Activated CD8-positive, alpha-beta memory T cell treated with anti-CD3 and anti-CD28 coated beads, Interleukin-2, amount 10 ng/mL, durations not matched to agents 7 days and 5 days (primary cell): ENCODE measurements around the gene NUP50. TPM values are rescaled to one million over a fixed set of nuclear protein-coding genes. Genes with fewer than 3 reads are reported as not detected.

Experiments used
- ATAC-seq: fragments of 150-1000 bp; cut with Tn5 transposase; one replicate; pipeline ENCODE4 v1.10.0; 2021; ENCODE audit warnings: moderate library complexity
- CTCF ChIA-PET: fragments of 350-600 bp; sonication (Branson Sonifier 250); formaldehyde crosslinking; loops from one replicate; lab custom pipeline; 2021; ENCODE audit warnings: antibody characterized with exemption; lab: Charles Lee
- DNase-seq: peaks from one replicate; pipeline ENCODE4 v3.0.0-alpha.2; 2020
- H3K27ac Mint-ChIP-seq: one replicate; pipeline ENCODE4 v1.8.0; 2021; ENCODE audit warnings: mild to moderate bottlenecking, mixed read lengths
- H3K27me3 Mint-ChIP-seq: one replicate; pipeline ENCODE4 v1.8.0; 2021; ENCODE audit warnings: mixed read lengths
- H3K36me3 Mint-ChIP-seq: one replicate; pipeline ENCODE4 v1.8.0; 2021; ENCODE audit warnings: mild to moderate bottlenecking, mixed read lengths
- H3K4me1 Mint-ChIP-seq: one replicate; pipeline ENCODE4 v1.8.0; 2021; ENCODE audit warnings: mixed read lengths
- H3K4me3 Mint-ChIP-seq: one replicate; pipeline ENCODE4 v1.8.0; 2021; ENCODE audit warnings: mild to moderate bottlenecking, moderate library complexity, mixed read lengths
- H3K9me3 Mint-ChIP-seq: one replicate; pipeline ENCODE4 v1.8.0; 2022; ENCODE audit warnings: low read depth, mixed read lengths
- total RNA-seq, 2 experiments: library from RNA; stranded (reverse); gene quantifications; one replicate each; pipeline ENCODE4 v1.2.3, GENCODE V29; 2021

The NUP50 gene
- total RNA-seq, 2 experiments from 2014 or later, result 150 to 155 TPM

DNA sequence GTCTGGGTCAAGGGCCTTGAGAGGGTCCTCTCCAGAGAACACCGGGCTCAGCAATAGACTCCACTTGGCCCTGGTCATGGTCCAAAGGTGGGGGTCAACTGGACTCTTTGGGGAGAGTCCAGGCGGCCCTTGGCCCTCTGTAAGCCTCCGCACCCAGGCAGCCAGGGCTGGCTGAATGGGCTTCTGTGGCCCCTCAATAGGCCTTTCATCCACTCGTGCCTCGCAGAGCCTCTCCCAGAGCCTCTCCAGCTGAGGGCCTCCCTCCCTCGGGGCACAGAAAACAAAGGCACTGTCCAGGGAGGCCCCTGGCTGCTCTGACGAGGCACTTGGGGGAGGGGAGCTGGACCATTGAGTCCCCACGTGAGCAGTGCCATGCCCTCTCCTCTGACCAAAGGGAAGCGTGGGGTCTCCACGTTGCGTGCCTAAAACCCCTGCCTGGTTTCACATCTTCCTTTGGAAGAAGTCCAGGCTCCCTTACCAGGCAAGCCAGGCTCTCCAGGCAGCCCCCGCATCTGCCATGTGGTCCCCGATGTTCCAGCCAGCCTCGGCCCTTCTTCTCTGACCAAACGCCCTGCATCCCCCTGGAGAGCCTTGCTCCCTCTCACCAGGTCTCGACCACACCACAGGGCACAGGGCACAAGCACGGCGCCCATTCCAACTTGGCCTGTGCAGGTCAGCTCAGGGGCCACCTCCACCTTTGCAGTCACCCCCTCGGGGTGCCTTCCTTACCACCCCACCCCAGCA lies 61.4 kb downstream of the NUP50 start:
- no peak overlapping the region for H3K4me3 Mint-ChIP-seq
- CTCF ChIA-PET, result no interaction called here
- H3K27me3 Mint-ChIP-seq, result no peaks in the 10 kb centered on the region
- H3K4me1 Mint-ChIP-seq, result peaks cover 13% of the 10 kb centered on the region
- ATAC-seq, result no peak
- no peak overlapping the region for H3K27ac Mint-ChIP-seq
- DNase-seq, result no peak
- no peaks in the 10 kb centered on the region for H3K9me3 Mint-ChIP-seq
- H3K36me3 Mint-ChIP-seq, result no peaks in the 10 kb centered on the region

DNA sequence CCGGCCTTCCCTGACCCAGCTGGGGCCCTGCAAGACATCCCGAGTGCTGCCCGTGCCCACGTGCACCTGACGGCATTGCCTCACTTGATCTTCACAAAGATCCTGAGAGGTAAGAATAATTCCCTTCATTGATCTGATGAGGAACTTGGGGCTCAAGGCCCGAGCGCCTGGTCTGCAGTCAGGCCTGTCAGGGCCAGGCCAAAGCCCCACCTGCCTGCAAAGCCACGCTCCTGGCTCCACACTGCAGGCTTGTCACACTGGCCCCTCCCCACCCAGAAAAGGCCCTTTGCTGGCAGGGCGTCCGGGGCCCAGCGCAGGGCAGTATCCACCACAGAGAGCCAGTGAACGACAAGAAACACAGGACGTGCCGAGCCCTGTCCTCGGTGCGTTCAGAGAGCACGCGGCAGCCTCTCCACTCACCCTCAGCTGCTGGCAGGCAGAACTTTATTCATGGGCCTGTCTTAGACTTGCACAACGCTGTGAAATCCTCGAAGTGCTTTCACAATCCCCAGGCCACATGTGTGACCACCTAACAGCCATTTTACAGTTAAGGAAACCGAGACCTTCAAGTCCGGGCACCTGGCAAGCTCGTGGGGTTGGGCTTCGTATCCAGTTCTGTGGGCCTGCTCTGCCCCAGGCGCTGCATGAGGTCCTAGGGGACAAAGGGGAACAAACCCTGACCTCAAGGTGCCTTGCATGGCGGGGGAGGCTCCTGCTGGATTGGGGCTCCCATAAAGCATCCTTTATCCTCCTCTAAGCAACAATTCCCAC lies 62.2 kb downstream of the NUP50 start:
- no peak overlapping the region for H3K4me3 Mint-ChIP-seq
- H3K27ac Mint-ChIP-seq, result no peak overlapping the region
- H3K27me3 Mint-ChIP-seq, result no peaks in the 10 kb centered on the region
- no peaks in the 10 kb centered on the region for H3K9me3 Mint-ChIP-seq
- H3K36me3 Mint-ChIP-seq, result no peaks in the 10 kb centered on the region
- ATAC-seq, result no peak
- no peak for DNase-seq
- CTCF ChIA-PET, result no interaction called here
- peaks cover 13% of the 10 kb centered on the region for H3K4me1 Mint-ChIP-seq

DNA sequence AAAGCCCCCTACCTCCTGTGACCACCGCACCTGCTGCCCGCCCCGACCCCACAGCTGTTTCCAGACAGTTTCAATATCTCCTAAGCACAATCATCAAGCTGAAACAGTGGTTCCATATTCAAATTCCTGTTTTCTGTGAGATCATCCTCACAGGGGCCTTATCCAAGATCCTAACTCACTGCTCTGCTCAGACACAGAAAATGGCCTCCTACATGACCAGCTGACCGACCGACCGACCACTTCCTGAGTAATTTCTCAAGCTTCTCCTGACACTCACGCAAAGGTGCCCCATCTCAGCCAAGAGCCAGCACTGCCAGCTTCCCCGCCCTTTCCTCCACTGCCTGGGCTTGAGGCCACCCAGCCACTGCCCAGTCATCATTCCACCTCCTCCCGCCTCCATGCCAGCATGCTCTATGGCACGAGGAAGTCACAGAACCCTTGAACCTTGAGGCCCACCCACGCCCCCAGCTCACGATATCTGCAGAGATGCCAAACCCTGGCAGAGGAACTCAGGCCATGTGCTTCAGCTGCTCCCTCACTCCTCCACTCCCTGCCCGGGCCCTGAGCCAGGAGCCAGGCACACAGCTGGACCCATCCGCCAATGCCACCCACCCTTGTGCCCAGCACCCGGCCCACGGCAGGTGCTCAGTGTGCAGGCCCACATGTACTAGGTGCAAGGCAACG lies 62.9 kb downstream of the NUP50 start:
- no peak overlapping the region for H3K27ac Mint-ChIP-seq
- CTCF ChIA-PET, result no interaction called here

DNA sequence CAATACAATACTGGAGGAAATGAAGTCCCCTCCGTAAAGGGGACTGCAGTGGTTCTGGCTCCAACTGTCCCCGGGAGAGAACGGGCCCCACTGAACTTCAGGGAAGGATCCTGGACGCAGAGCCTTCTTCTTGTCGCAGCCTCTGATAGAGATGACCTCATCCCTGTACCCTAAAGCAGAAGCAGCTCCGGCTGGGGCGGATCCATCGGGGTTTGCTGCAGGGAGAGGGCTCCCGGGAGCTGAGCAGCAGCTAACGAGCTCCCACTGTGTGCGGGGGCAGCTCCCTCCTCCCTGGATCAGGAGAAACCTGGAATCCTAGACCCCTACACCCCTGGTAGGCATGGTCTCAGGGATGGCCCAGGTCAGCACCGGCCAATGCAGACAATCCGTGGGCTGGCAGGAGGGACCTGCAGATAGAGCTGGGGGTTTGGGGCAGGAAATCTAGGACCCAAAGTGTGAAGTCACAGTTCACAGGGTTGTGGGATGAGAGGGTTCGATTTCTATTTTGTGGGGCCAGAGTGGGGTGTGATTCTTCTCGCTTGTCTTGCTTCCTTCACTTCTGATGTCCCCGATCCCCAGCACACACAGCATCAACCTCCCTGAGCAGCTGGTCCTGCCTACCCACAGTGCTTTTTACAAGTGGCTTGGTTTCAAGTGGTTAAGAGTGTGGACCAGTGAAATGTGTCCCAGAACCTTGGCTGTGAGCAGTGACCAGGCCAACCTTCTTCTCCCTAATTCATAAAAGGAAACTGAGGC lies 64.1 kb downstream of the NUP50 start:
- Mint-ChIP-seq H3K9me3 (no peaks in the 10 kb centered on the region), H3K36me3 (no peaks in the 10 kb centered on the region), H3K27ac (no peak overlapping the region), H3K4me3 (no peak overlapping the region), H3K27me3 (no peaks in the 10 kb centered on the region), H3K4me1 (peaks cover 9% of the 10 kb centered on the region)
- no peak for ATAC-seq
- no peak for DNase-seq
- CTCF ChIA-PET, result no interaction called here

More for the DNA sequence above, 62.9 kb downstream of the NUP50 start:
- Mint-ChIP-seq H3K36me3 (no peaks in the 10 kb centered on the region), H3K27me3 (no peaks in the 10 kb centered on the region), H3K4me3 (no peak overlapping the region), H3K9me3 (no peaks in the 10 kb centered on the region), H3K4me1 (peaks cover 13% of the 10 kb centered on the region)
- DNase-seq (no peak), ATAC-seq (no peak)

DNA sequence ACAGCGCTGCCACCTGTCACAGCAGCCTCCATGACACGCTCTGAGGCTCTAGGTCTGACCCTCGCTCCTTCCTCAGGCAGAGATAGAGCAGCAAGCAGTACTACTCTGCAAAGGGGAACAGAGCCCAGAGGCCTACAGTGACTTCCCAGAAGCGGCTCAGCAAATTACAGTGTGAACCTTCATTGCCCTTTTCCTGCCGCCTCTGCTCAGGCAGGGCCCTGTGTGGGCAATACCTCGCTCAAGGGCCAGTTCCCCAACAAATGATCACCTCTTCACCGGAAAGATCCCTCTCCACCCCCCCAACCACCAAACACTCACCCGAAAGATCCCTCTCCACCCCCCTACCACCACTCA lies 64.7 kb downstream of the NUP50 start:
- ATAC-seq (no peak), DNase-seq (no peak)
- CTCF ChIA-PET, result no interaction called here
- peaks cover 4% of the 10 kb centered on the region for H3K4me1 Mint-ChIP-seq
- H3K27me3 Mint-ChIP-seq, result no peaks in the 10 kb centered on the region
- H3K36me3 Mint-ChIP-seq, result no peaks in the 10 kb centered on the region
- H3K9me3 Mint-ChIP-seq, result no peaks in the 10 kb centered on the region
- H3K4me3 Mint-ChIP-seq, result no peak overlapping the region
- H3K27ac Mint-ChIP-seq, result no peak overlapping the region

DNA sequence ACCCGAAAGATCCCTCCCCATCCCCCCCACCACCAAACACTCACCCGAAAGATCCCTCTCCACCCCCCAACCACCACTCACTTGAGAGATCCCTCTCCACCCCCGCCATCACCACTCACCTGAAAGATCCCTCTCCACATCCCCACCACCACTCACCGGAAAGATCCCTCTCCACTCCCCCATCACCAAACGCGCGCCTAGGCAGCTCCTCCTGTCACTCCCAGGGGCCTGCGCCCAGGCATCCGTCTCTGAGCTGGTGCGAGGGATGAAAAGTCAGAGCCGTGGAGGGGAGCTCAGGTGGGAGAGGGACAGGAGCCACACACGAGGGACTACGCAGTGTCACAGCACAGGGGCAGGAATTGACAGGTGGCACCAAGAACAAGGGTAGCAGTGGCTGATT lies 65.5 kb downstream of the NUP50 start:
- Mint-ChIP-seq H3K4me1 (peaks cover 3% of the 10 kb centered on the region), H3K4me3 (no peak overlapping the region), H3K36me3 (no peaks in the 10 kb centered on the region), H3K27ac (no peak overlapping the region), H3K27me3 (no peaks in the 10 kb centered on the region), H3K9me3 (no peaks in the 10 kb centered on the region)
- CTCF ChIA-PET, result no interaction called here
- ATAC-seq, result no peak
- DNase-seq, result no peak

DNA sequence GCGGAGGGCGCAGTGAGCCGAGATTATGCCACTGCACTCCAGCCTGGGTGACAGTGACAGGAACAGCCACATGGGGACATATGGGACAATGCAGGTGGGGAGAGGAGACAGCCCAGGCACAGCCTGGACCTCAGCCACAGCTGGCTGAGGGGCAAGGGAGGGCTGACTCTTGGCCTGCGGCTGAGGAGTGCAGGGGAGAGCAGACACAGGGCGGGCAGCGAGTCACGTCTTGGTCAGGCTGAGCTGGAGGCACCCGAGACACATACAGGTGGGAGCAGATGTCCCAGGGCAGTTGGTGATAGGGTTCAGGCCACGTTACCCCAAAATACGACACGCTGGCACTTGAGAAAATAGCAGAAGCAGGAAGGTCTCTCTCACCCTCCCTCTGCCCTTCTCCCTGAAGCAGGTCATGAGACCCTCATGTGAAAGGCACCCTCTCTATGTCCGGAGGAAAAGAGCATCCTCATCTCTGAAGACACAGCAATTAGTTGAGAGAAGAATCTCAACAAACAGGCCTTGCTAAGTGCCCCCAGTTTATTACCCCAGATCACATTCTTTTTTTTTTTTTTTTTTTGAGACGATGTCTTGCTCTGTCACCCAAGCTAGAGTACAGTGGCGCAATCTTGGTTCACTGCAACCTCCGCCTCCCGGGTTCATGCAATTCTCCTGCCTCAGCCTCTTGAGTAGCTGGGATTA lies 66.4 kb downstream of the NUP50 start:
- Mint-ChIP-seq H3K27ac (no peak overlapping the region), H3K4me3 (no peak overlapping the region), H3K36me3 (no peaks in the 10 kb centered on the region), H3K9me3 (no peaks in the 10 kb centered on the region), H3K27me3 (no peaks in the 10 kb centered on the region), H3K4me1 (peaks cover 7% of the 10 kb centered on the region)
- CTCF ChIA-PET, result interaction anchor here (0.7 to 0.8 kb wide), 2 partner anchors 33 to 109 kb away, joined by 3 read pairs; no protein-coding TSS in a partner anchor
- DNase-seq (no peak), ATAC-seq (no peak)

DNA sequence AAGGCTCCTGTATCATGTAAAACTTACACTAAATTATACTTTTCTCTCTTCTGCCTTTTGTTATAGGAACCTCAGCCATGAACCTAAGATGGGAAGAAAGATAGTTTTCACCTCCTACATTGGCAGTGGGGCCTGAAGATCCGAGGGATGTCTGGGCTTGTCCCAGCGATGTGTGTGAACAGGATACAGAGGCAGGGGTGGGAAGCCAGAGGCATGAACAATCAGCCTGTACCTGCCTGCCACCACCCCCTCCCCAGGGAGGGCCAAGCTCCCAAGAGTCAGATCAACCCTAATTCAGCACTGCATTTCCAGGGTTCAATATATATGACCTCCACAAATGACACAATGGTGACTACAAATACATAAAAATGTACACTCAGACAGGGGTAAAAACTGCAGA lies 67.6 kb downstream of the NUP50 start:
- ATAC-seq (no peak), DNase-seq (no peak)
- Mint-ChIP-seq H3K9me3 (no peaks in the 10 kb centered on the region), H3K27ac (no peak overlapping the region), H3K27me3 (no peaks in the 10 kb centered on the region), H3K36me3 (no peaks in the 10 kb centered on the region), H3K4me1 (peaks cover 17% of the 10 kb centered on the region), H3K4me3 (no peak overlapping the region)
- CTCF ChIA-PET, result interaction anchor here (0.7 kb wide), 1 partner anchor 108 kb away, joined by 3 read pairs; no protein-coding TSS in a partner anchor

DNA sequence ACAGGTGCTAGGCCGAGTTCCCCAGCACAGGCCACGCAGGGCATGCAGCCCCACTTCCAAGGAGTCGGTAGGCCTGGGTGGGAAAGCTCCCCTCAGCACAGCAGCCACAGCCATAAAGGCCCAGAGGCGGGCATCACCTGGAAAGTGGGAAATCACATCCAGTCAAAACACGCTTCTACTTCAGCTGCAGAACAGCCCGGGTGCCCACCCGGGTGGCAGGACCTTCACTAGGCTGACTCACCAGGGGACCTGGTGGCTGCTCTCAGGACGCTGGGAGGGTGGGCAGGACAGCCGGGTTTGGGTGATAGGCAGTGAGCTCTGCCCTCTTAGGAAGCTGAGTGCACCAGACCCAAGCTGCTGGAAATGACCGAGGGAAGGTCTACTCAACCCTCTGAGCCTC lies 69.7 kb downstream of the NUP50 start:
- ATAC-seq (no peak), DNase-seq (no peak)
- Mint-ChIP-seq H3K4me3 (no peak overlapping the region), H3K27me3 (no peaks in the 10 kb centered on the region), H3K4me1 (peaks cover 26% of the 10 kb centered on the region), H3K9me3 (no peaks in the 10 kb centered on the region), H3K36me3 (peaks cover 2% of the 10 kb centered on the region), H3K27ac (no peak overlapping the region)
- CTCF ChIA-PET, result interaction anchor here (1.8 to 2.5 kb wide), 2 partner anchors 13 to 24 kb away, joined by 5 to 15 read pairs; no protein-coding TSS in a partner anchor

DNA sequence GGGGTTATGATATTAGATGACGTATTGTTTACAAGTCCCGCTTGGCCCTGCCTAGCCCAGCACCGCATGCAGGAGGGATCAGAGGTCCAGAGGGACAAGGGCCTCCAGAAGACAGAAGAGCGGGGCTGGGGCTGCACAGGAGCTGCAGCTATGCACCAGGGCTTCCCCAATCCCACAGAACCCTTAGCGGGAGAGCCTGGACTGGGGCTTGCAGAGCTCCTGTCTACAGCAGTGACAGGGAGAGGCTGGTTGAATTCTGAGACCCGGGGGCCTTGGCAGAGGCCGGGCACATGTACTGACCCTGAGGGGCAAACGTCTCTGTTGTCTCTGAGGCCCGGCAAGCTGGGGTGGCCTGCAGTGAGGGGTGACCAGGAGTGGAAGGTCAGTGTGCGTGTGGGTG lies 70.1 kb downstream of the NUP50 start:
- no peak for ATAC-seq
- peaks cover 2% of the 10 kb centered on the region for H3K36me3 Mint-ChIP-seq
- DNase-seq, result no peak
- no peak overlapping the region for H3K4me3 Mint-ChIP-seq
- peaks cover 25% of the 10 kb centered on the region for H3K4me1 Mint-ChIP-seq
- no peak overlapping the region for H3K27ac Mint-ChIP-seq
- H3K9me3 Mint-ChIP-seq, result no peaks in the 10 kb centered on the region
- H3K27me3 Mint-ChIP-seq, result no peaks in the 10 kb centered on the region
- CTCF ChIA-PET, result interaction anchor here (1.8 to 2.5 kb wide), 2 partner anchors 13 to 24 kb away, joined by 5 to 15 read pairs; no protein-coding TSS in a partner anchor

DNA sequence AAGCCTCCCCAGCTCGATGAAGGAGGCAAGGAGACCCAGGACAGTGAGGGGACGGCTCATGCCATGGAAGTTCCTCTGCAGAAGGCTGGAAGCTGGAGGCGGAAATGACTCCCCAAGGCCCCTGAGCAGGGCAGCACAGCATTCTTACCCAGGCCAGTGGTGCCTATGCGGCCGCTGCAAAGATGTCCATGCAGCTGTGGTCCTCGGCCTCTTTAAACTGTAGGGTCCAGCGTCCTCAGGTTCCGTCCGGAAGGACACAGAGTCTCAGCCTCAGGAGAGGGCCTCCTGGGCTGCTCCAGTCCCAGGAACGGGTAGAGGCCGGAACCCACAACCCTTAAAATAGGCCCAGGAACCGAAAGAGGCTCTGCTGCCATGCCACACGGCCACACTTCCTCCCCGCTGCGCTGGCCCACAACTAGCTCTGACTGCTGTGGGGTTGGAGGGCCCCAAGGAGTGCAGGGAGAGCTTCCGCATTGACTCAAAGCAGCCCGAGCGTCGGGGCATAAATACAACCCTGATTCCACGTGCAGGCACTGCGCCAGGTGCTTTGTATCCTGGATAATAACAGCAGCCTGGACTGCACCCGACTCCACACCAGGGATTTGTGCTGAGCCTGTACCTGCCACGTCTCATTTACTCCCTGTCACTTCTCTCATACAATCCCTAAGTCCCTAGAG lies 71.5 kb downstream of the NUP50 start:
- no peak overlapping the region for H3K4me3 Mint-ChIP-seq
- peak; percentile 81 for DNase-seq
- H3K27me3 Mint-ChIP-seq, result no peaks in the 10 kb centered on the region
- peaks cover 4% of the 10 kb centered on the region for H3K36me3 Mint-ChIP-seq
- CTCF ChIA-PET, result interaction anchor here (0.6 to 2.5 kb wide), 3 partner anchors 15 to 206 kb away, joined by 3 to 15 read pairs (median 5); no protein-coding TSS in a partner anchor
- no peaks in the 10 kb centered on the region for H3K9me3 Mint-ChIP-seq
- ATAC-seq, result peak; percentile 87
- peaks cover 32% of the 10 kb centered on the region for H3K4me1 Mint-ChIP-seq
- peak overlapping the region; percentile 70 for H3K27ac Mint-ChIP-seq

DNA sequence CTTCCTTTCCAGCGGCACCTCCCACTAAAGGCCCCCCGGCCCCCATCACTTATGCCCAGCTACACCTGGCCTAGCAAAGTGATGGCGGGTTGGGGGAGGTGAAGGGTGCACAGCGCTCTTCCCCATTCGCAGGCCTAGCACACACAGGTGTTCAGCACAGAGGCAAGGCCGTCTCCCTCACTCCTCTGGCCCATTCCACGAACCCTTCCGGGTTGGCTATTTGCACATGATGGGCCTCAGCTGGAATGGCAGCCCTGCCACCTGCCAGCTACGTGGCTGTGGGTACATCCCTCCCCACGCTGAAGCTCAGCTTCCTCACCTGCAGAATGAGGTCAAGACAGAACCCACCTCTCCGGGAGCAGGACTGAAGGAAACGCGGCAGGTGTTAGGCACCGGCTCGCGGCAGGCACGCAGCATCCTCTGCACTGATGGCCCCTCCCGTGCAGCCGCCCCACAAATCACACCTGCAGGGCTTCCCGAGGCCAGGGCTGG lies 72.2 kb downstream of the NUP50 start:
- CTCF ChIA-PET, result interaction anchor here (2.5 kb wide), 1 partner anchor 26 kb away, joined by 15 read pairs; no protein-coding TSS in a partner anchor
- H3K27ac Mint-ChIP-seq, result peak overlapping the region; percentile 70

More for the DNA sequence above, 72.2 kb downstream of the NUP50 start:
- no peak for ATAC-seq
- Mint-ChIP-seq H3K9me3 (no peaks in the 10 kb centered on the region), H3K36me3 (peaks cover 4% of the 10 kb centered on the region), H3K27me3 (no peaks in the 10 kb centered on the region), H3K4me3 (no peak overlapping the region), H3K4me1 (peaks cover 33% of the 10 kb centered on the region)
- DNase-seq, result no peak
